ENCODE results near the gene UBE4A. TPM values are rescaled to one million over a fixed set of nuclear protein-coding genes. Genes with fewer than 3 reads are reported as not detected.

The UBE4A gene
- total and polyA plus RNA-seq, 9 of the 15 experiments (the other 6 are each of a cell fraction or from before 2014, with no cell fraction given): 13.5 to 45.2 (median 26.8) TPM

DNA sequence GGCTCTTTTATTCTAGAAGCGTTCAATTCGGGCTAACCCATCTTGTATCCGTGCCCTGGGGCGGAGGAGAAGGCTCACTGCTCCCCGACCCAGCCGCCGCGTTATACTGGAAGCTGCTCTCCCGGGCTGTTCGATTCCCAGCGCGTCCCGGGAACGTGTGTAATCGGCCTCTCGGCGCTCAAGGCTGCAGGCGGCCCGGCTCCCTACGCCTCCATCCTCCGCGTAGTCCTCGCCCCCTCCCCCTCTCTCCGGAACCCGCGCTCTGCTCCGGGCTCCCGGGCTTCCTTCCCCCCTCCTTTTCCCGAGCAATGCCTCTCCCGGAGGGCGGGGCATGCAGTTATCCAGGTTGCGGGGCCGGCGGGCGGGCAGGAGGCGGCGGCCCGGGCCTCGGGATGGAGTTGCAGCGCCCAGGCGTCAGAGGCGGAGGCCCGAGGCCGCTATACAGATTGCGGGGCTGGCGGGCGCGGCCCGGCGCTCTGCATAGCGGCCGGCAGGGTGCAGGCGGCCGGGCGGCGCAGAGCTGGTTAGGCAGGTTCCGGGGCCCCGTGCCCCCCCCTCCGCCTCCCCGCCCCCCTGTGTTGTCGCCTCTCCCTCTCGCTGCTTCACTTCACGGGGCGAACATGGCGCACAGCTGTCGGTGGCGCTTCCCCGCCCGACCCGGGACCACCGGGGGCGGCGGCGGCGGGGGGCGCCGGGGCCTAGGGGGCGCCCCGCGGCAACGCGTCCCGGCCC is 76.7 kb downstream of the UBE4A start, which contains the start of gene KMT2A (continued):
- TF ChIP-seq, protein P1, sequence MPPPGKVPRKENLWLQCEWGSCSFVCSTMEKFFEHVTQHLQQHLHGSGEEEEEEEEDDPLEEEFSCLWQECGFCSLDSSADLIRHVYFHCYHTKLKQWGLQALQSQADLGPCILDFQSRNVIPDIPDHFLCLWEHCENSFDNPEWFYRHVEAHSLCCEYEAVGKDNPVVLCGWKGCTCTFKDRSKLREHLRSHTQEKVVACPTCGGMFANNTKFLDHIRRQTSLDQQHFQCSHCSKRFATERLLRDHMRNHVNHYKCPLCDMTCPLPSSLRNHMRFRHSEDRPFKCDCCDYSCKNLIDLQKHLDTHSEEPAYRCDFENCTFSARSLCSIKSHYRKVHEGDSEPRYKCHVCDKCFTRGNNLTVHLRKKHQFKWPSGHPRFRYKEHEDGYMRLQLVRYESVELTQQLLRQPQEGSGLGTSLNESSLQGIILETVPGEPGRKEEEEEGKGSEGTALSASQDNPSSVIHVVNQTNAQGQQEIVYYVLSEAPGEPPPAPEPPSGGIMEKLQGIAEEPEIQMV (tag; conservative IDR thresholded peaks at IDR 0.05; ENCODE audit: low read depth): no peak
- TF ChIP-seq ZFP36 (IDR thresholded peaks at IDR 0.05; ENCODE audit: low read depth, low read length, partially characterized antibody) (no peak), KDM5B (IDR thresholded peaks at IDR 0.05; ENCODE audit: insufficient replicate concordance, low read depth, low read length) (peak; percentile 70), ATF2 (CRISPR knock-in tag; IDR thresholded peaks at IDR 0.05) (no peak), POLR3G (IDR thresholded peaks at IDR 0.05; ENCODE audit: extremely low read depth, insufficient read length, insufficient replicate concordance) (no peak), ATF1 (CRISPR knock-in tag; IDR thresholded peaks at IDR 0.05) (no peak), ATF1 (tag; IDR thresholded peaks at IDR 0.05) (peak; percentile 88), RAD21 (CRISPR knock-in tag; conservative IDR thresholded peaks at IDR 0.05 in 1 of 2, IDR thresholded peaks at IDR 0.05 in 1 of 2) (no peak), SETDB1 (IDR thresholded peaks at IDR 0.05; ENCODE audit: low read length) (no peak), FIP1L1 (IDR thresholded peaks at IDR 0.05; ENCODE audit: low read depth, low read length, poor library complexity, severe bottlenecking) (peak; percentile 96), E2F6 (IDR thresholded peaks at IDR 0.05; ENCODE audit: borderline replicate concordance in 1 of 2, extremely low read depth in 1 of 2, insufficient read depth in 1 of 2, insufficient read length in 1 of 2, low read depth in 1 of 2, low read length in 1 of 2, poor library complexity in 1 of 2, severe bottlenecking in 1 of 2) (peak in 1 of 2 experiments; percentile 80)
- TF ChIP-seq, protein P2, sequence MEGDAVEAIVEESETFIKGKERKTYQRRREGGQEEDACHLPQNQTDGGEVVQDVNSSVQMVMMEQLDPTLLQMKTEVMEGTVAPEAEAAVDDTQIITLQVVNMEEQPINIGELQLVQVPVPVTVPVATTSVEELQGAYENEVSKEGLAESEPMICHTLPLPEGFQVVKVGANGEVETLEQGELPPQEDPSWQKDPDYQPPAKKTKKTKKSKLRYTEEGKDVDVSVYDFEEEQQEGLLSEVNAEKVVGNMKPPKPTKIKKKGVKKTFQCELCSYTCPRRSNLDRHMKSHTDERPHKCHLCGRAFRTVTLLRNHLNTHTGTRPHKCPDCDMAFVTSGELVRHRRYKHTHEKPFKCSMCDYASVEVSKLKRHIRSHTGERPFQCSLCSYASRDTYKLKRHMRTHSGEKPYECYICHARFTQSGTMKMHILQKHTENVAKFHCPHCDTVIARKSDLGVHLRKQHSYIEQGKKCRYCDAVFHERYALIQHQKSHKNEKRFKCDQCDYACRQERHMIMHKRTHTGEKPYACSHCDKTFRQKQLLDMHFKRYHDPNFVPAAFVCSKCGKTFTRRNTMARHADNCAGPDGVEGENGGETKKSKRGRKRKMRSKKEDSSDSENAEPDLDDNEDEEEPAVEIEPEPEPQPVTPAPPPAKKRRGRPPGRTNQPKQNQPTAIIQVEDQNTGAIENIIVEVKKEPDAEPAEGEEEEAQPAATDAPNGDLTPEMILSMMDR (IDR thresholded peaks at IDR 0.05 in 2 of 3, conservative IDR thresholded peaks at IDR 0.05 in 1 of 3; ENCODE audit: insufficient read depth in 2 of 3, low read depth in 1 of 3, low read length in 3 of 3): no peak; a peak in 1 of 6 replicates
- TF ChIP-seq, protein P3, sequence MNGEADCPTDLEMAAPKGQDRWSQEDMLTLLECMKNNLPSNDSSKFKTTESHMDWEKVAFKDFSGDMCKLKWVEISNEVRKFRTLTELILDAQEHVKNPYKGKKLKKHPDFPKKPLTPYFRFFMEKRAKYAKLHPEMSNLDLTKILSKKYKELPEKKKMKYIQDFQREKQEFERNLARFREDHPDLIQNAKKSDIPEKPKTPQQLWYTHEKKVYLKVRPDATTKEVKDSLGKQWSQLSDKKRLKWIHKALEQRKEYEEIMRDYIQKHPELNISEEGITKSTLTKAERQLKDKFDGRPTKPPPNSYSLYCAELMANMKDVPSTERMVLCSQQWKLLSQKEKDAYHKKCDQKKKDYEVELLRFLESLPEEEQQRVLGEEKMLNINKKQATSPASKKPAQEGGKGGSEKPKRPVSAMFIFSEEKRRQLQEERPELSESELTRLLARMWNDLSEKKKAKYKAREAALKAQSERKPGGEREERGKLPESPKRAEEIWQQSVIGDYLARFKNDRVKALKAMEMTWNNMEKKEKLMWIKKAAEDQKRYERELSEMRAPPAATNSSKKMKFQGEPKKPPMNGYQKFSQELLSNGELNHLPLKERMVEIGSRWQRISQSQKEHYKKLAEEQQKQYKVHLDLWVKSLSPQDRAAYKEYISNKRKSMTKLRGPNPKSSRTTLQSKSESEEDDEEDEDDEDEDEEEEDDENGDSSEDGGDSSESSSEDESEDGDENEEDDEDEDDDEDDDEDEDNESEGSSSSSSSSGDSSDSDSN (IDR thresholded peaks at IDR 0.05; ENCODE audit: borderline replicate concordance in 1 of 2, low read depth in 2 of 2, low read length in 2 of 2): peak; percentile 38 to 82; a peak in 1 of 4 replicates
- TF ChIP-seq, protein P4, sequence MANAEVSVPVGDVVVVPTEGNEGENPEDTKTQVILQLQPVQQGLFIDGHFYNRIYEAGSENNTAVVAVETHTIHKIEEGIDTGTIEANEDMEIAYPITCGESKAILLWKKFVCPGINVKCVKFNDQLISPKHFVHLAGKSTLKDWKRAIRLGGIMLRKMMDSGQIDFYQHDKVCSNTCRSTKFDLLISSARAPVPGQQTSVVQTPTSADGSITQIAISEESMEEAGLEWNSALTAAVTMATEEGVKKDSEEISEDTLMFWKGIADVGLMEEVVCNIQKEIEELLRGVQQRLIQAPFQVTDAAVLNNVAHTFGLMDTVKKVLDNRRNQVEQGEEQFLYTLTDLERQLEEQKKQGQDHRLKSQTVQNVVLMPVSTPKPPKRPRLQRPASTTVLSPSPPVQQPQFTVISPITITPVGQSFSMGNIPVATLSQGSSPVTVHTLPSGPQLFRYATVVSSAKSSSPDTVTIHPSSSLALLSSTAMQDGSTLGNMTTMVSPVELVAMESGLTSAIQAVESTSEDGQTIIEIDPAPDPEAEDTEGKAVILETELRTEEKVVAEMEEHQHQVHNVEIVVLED (CRISPR knock-in tag; IDR thresholded peaks at IDR 0.05): peak; percentile 77

Data from K562 (cell line).